Measurements from ENCODE around the gene KCNE4.

Gene KCNE4, protein sequence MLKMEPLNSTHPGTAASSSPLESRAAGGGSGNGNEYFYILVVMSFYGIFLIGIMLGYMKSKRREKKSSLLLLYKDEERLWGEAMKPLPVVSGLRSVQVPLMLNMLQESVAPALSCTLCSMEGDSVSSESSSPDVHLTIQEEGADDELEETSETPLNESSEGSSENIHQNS

DNA sequence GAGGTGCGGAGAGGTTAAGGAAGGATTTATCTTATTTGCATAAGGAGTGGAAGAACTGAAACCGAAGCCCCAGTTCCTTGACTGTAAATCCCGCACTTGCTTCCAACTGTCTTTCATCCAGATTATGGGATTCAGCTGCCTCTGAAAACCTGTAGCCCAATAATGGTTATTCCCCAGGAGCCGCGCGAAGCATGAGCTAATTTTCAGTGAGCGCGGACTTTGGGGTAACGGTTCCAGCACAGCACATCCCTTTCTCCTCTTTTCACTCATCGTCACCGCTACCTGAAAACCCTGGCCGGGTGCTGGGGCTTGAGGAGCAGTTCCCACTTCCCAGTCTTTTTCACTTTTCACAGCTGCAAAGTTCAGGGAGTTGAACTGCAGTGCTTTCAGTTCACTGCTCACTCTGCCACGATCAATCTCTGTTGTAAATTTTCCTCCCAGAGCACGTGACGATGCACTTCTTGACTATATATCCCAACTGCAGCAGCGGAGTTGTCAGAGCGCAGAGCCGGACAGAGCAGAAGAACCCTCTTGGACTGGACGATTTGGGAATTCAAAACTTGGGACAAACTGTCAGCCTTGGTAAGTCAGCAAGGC is at the start of gene KCNE4:
Gene KCNE4 (plus strand): TSS at position 498 of the 597 bp plus-strand sequence. CDS start 641 bp downstream, outside the sequence.
- peak; percentile 53 for DNase-seq (ENCODE audit: low spot score)

DNA sequence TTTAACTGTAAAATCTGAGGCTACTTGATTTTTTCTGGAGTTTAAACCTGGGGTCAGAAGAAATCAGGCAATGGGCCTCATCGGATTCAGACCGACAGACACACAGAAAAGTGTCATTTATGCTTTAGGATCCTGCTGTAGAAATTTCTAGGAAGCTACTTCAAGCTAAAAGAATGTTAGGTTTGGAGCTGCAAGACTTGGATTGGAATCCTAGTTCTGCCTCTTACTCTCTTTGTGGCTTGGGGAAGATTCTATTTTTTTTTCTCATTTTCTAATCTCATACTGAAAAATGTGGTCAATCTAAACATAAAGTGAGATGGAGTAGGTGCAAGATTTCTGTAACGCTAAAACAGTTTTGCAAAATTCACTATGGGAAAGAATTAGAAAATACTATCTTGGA is 48.8 kb upstream of the KCNE4 start:
- no peak for DNase-seq (ENCODE audit: low spot score)

DNA sequence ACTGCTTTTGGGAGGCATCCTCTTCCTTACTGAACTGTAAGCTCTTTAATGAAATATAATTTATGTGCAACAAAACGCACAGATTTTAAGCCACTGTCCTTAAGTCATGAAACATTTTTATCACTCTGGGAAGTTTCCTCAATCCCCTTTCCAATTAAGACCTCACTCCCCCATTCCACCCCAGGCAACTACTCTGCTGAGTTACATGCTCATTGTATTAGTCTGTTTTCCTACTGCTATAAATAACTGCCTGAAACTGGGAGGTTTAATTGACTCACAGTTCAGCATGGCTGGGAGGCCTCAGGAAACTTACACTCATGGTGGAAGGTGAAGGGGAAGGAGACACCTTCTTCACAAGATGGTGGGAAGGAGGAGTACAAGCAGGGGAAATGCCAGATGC is 46.5 kb upstream of the KCNE4 start:
- DNase-seq (ENCODE audit: low spot score), result no peak

DNA sequence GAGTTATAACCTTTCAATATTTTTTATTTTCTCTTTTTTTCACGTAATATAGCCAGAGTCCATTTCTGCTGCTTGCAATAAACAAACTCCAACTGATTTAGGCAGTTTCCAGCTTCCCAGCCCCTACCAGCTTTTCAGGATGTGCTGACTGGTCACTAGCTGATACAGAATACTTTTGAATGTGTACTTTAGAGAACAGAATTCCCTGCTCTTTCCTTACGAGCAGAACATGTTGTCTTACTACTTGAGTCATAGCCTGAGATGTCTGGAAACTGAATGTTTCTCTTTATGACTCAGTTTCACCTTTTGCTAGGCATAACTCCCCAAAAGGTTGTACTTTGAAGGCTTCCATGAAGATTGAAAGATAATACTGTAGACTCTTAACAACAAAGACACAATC is 44.5 kb upstream of the KCNE4 start:
- DNase-seq (ENCODE audit: low spot score), result no peak

DNA sequence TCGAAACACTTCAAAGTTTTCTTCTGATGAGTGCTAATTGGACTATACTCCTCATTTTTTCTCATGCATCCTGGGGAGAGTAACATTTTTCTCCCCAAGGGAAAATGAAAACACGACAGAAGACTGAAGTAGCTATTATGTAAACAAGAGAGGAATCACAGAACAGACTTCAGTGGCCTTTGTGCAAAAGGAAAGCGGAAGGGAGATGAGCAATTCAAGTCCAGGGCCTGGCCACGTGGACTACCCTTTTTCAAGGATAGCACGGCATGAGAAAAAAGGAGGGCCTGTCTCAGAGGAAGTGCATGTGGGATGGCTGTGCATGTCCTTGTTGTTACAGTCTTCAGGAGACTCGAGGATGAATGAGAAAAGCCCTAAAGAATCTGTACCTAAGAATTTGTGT is 43.8 kb upstream of the KCNE4 start:
- no peak for DNase-seq (ENCODE audit: low spot score)

DNA sequence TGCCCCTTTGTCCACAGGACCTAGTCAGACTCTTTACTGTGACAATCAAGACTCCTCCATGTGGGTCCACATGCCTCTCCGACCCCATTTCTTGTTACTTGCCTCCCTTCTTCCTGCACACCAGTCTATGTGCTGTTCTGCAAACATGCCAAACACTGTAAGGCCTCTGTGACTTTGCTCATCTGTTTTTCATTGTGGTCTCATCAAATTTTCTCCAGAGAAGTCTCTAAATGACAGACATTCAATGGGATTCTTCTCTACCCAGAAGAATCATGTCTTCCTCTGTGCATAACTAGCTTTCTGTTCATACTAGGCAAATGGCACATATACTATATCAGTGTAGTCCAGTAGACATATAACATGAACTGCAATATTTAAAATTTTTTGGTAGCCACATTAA is 43.0 kb upstream of the KCNE4 start:
- no peak for DNase-seq (ENCODE audit: low spot score)

DNA sequence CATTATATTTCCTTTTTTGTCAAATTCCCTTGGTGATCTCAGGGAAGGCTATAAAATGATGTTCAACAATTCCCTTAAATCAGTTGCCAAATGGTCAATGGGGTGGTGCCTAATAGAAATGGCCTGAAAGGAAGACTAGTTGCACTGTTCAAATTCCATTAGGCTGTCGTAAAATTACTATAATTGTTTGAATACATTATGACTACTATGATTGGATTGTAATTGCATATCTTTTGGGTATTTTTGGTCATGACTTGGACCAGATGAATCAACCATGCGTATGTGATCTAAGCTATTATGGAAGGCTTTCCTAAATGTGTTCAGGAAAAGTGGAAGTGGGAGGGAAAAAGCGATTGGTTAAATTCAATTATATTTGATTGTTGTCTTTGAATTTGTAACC is 41.3 kb upstream of the KCNE4 start:
- no peak for DNase-seq (ENCODE audit: low spot score)

DNA sequence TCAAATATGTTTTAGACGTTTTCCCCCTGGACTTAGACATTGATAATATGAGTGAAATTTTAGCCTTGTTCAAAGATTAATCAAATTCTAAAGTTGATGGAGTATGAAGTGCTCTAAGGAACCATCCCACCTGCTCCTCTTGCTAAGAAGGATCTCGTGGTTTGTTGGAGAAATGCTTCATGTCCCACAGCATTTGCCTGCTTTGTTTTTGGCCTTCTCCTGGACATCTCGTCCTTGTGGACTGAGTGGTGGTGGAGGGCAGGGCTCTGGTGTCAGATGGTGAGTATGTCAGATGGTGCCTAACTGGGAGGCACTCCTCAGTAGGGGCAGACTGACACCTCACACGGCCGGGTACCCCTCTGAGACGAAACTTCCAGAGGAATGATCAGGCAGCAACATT is 39.7 kb upstream of the KCNE4 start:
- DNase-seq (ENCODE audit: low spot score), result no peak

DNA sequence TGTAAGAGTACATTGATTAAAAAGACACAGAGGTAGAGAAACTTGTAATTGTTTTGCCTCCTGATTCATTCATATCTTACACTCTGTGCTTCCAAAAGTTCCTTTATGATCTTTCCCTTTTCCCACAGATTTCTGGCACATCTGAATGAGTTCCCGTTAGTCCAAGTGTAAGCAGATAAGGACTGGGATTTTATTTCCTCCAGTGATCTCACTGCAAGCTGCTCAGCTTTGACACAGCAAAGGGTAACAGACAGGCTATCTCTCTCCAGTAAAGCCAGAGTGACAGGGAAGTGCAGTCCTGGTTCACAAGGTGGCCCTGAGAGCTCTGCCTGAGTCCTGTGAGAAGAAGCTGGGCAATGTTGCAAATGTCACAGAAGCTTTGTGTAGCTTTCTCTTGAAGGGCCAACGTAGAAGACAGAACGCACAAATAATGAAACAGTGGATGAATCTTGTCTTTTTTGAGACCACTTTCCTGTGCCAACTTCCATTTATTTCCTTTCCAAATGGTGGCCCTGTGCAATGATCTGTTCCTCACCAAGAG is 32.5 kb upstream of the KCNE4 start:
- no peak for DNase-seq (ENCODE audit: low spot score)

DNA sequence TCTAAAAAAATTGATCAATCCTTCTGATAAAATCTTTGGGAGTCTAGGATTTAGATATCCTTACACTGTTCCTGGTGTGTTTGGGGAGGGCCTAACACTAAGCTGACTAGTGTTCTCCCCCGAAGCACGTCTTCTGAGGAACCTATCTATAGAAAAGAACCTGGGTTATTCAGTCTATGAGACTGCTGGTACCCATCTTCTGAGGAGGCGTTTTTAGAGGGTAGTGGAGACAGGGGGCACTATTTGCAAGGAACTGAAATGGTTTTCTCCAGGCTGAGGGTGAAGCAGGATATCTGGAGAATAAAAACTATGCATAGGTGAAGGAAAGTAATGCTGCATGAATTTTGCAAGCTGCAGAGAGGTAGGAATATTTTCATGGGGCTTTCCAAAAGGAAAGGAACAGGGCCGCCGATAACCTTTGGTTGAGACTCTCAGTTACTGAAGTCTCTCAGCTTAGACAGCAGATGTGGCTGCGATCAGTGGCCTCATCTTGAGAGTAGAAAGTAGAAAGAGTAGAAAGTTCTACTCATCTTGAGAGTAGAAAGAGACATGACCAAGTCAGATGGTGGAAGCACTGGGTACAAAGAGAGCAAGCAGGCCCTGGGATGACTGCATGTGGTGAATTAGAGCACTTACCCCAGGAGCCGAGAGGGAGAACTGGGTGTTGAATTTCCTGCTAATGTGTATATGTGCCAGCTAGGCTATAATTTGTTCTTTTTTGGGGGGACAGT is 31.8 kb upstream of the KCNE4 start:
- no peak for DNase-seq (ENCODE audit: low spot score)

DNA sequence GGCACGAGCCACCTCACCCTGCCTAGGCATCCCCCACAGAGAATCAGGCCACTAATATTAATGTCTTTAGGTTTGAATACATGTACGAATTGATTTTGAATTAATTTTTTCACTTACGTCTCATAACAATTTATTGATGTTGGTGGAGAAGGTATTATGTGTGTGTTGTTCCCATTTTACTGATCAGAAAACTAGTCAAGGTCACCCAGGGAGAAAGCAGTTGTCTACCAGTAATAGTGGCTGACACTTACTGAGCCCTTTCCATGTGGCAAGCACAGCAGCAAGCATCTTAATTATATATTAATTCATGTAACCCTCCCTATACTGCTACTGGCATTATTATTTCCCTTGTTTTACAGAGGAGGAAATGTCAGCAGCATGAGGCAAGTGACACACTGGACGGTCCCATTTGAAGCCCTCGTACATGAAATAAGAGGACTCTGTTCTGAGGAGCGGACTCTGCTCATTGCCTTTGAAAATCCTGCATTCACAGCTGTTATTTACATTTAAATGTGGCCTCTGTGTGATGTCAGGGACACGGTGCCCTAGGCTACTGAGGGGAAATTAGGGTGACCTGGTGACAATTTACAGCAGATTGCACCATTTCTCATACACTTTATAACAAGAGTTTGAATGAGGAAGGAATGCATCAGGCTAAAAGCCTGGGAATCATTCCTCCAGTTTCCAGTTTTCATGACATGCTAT is 30.9 kb upstream of the KCNE4 start:
- DNase-seq (ENCODE audit: low spot score), result no peak

DNA sequence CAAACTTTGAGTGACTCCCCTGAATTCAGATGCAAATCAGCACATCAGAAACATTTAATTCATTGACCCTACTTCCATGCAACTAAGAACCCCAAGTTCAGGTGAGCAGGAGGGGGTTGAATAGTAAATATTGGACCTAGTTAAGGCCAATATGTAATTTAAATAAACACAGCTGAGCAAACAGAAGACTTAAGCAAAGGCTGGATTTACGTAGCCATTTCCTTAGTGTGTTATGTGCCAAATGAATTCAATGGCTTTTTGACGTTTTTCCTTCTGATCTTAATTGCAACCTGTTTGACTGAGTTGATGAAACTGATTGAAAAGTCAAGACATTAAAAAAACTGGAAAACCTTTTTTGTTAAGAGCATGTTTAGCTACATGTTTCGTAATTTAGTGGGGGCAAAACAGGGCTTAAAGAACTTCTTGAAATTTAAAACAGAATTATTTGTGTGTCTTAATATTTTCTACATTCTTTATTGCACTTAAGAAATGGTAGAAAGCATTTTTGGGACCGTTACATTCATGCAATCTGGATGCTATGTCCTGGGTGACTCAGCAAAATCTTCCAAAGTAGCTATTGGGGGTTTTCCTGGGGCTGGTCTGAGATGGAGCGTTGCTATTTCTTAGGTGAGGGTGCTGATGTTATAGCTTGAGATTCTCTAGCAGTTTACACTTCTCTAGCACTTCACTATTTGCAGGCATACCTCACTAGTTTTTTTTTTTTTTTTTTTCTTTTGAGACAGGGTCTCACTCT is 25.5 kb upstream of the KCNE4 start:
- no peak for DNase-seq (ENCODE audit: low spot score)

DNA sequence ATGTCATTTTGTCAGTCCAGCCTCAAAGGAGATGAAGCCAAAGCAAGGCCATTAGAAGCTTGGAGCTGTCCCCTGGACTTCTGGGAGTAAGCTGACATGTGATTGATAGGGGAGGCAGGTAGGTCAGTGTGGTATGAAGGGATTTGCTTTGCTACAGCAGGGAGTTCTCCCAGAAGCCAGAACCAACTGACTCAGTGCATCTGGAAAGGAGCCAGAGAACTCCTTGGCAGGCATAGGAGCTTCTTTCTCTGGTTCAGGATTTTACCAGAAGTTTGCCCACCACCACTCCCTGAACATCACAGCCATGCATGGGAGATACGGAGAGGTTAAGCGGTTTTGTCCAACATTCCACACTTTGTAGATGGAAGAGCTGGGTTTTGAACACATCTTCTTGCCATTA is 24.5 kb upstream of the KCNE4 start:
- no peak for DNase-seq (ENCODE audit: low spot score)

DNA sequence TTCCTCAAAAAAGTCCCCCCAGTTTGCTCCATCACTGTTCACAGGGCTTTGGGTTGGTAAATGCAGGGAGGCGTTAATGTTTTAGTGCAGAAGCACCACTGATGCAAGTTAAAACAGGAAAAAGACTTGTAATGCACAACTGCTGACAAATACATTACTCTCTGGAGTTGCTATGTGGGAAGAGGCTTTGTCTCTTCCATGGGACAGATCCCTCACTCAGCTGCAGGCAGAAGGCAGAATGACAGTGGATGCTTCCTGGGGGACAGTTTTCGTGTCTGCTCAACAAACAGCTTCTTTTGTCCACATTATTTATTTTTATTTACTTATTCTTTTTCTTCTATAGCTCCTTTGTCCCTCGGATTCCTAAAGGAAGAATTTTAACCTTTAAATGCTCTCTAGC is 22.7 kb upstream of the KCNE4 start:
- DNase-seq (ENCODE audit: low spot score), result no peak

DNA sequence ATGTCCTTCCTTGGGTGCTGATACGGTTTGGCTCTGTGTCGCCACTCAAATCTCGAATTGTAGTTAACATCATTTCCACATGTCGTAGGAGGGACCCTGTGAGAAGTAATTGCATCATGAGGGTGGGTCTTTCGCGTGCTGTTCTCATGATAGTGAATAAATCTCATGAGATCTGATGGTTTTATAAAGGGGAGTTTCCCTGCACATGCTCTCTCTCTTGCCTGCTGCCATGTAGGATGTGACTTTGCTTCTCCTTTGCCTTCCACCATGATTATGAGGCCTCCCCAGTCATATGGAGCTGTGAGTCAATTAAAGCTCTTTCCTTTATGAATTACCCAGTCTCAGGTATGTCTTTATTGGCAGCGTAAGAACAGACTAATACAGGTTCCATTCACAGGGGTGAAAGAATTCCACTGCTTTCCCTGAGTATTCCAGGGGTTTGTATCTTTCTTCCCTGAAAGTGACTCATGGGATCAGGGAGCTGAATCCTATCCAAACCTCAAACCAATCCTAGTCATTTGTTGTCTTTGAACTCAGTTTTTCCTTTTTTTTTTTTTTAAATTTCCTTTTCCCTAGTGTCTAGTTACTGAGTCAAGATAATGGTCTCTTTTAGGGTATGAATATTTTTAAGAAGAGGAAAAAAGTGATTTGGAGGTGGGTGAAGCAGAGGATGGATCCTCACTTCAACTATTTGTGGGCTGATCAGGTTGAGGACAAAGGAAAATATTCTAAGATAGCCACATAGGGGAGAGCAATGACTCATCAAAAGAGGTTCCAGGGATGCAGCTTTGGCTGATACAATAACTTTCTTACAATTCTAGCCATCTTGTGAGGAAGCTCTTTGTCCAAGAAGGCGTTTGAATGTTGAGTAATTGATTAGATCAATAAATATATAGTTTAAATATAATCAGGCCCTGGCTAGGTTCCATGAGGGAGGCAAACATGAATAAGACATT is 19.5 kb upstream of the KCNE4 start:
- DNase-seq (ENCODE audit: low spot score), result no peak

DNA sequence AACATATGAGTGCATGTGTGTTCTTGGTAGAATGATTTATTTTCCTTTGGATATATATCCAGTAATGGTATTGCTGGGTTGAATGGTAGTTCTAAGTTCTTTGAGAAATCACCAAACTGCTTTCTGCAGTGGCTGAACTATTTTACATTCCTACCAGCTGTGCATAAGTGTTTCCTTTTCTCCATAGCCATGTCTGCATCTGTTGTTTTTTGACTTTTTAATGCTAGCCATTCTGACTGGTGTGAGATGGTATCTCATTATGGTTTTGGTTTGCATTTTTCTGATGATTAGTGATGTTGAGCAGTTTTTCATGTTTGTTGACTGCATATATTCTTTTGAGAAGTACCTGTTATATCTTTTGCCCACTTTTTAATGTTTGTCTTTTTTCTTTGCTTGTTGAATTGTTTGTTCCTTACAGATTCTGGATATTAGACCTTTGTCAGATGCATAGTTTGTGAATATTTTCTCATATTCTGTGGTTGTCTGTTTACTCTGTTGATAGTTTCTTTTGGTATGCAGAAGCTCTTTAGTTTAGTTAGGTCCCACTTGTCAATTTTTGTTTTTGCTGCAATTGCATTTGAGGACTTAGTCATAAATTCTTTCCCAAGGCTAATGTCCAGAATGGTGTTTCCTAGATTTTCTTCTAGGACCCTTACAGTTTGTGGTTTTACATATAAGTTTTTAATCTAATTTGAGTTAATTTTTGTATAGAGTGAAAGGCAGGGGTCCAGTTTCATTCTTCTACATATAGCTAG is 17.6 kb upstream of the KCNE4 start:
- DNase-seq (ENCODE audit: low spot score), result no peak

DNA sequence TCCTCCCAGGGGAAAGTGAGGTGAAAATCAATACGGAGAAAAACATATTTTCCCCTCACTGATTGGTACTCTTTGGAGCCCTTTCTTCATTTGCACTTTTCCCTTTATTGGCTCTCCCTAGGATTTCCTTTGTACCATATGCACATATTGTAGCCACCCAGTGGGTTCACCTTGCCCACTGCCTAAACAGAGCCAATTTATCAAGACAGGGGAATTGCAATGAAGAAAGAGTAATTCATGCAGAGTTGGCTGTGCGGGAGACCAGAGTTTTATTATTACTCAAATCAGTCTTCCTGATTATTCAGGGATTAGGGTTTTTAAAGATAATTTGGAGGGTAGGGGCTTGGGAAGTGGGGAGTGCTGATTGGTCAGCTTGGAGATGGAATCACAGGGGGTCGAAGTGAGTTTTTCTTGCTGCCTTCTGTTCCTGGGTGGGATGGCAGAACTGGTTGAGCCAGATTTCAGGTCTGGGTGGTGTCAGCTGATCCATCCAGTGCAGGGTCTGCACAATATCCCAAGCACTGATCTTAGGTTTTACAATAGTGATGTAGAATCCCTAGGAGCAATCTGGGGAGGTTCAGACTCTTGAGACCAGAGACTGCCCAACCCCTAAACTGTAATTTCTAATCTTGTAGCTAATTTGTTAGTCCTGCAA is 15.1 kb upstream of the KCNE4 start:
- DNase-seq (ENCODE audit: low spot score), result no peak

DNA sequence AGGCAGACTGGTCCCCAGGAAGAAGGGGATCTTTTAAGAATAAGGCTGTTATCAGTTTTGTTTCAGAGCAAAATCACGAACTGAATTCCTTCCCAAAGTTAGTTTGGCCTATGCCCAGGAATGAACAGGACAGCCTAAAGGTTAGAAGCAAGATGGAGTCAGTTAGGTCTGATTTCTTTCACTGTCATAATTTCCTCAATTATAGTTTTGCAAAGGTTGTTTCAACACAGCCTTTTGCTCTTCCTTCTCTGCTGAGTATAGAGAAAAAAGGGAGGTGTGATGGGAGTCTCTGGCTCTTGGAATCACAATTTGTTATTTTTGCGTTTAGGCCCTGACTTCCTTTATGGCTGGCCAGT is 14.6 kb upstream of the KCNE4 start:
- DNase-seq (ENCODE audit: low spot score), result no peak

DNA sequence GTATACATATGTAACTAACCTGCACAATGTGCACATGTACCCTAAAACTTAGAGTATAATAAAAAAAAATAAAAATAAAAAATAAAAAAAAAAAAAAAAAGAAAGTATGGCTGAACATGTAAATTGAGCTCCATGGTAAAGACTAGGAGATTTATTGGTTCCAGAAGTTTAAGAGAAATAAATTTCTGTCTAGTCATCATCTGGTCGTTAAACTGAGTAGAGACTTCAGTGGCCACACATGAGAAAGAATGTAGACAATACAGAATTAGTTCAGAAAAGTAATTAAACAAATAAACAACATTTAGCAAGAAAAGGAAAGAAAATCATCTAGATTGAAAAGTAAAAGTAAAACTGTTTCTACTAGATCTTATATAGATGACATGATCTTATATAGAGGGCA is 12.4 kb upstream of the KCNE4 start:
- no peak for DNase-seq (ENCODE audit: low spot score)

DNA sequence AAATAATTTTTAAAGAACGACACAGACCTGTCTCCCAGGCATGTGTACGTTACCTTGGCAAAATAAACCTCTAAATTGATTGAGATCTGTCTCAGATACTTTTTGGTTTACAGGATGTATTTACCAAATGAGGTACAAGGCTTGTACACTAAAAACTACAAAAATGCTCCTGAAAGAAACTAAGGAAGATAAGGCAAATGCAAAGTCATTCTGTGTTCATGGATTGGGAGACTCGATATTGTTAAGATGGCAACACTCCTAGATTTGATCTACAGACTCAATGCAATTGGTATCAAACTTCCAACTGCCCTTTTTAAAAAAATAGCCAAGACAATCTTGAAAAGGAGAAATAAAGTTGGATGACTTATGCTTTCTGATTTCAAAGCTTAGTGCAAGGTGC is 11.5 kb upstream of the KCNE4 start:
- DNase-seq (ENCODE audit: low spot score), result no peak
